GM06990 (cell line): ENCODE measurements around the gene MMP23B.

Experiments
- DNase-seq: peaks from one replicate; pipeline ENCODE4 v3.0.0-alpha.2; 2011; ENCODE audit not compliant: insufficient read length; ENCODE audit errors: extremely low read depth
- H3K27me3 ChIP-seq: replicated peaks from 2 replicates; pipeline ENCODE4 v1.6.0; 2011; ENCODE audit warnings: low read length; ENCODE audit not compliant: control insufficient read depth, insufficient read depth
- H3K36me3 ChIP-seq: 2 replicates; pipeline ENCODE4 v1.5.1; 2011; ENCODE audit warnings: low read length; ENCODE audit not compliant: control insufficient read depth, insufficient read depth
- H3K4me3 ChIP-seq: replicated peaks from 2 replicates; pipeline ENCODE4 v1.5.1; 2011; ENCODE audit warnings: low read depth, mild to moderate bottlenecking, control low read depth, low read length
- CTCF ChIP-seq: IDR thresholded peaks from 2 replicates; pipeline ENCODE4 v1.5.1; 2011; ENCODE audit warnings: low read length, control low read depth, mild to moderate bottlenecking, inconsistent platforms; ENCODE audit not compliant: insufficient read depth, poor library complexity, severe bottlenecking

Gene MMP23B

DNA sequence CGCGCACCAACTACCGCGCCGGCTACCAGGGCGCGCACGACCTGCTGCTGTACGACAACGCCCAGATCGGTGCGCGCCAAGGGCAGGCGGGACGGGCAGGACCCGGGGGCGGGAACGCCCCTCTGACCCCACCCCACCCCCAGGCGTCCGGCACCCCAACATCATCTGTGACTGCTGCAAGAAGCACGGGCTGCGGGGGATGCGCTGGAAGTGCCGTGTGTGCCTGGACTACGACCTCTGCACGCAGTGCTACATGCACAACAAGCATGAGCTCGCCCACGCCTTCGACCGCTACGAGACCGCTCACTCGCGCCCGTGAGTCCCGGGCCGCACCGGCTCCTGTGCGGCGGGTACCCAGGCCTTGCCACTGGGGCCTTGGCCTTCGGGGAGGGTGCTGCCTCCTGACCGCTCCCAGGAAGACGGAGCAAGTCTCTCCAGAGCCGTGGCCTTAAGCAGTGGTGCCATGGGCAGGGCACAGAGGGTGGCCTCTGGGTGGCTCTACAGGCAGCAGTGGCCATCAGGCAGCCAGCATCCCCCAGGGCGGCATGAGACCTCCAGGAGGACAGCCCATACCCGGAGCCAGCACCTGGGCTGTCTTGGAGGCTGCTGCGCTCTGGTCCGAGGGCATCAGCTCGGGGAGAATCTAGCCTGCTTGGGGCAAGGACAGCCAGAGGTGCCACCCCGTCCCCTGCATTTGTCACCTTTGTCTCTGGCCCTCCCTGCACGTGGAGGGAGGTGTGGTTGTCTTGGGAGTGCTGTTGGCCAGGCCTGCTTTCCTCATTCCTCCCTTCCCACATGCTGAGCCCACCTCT is 8.1 kb upstream of the MMP23B start:
- Histone ChIP-seq H3K4me3 (no peak overlapping the region), H3K27me3 (no peaks in the 10 kb centered on the region), H3K36me3 (no peaks in the 10 kb centered on the region; the same call in 1 of the 2 replicates)
- TF ChIP-seq CTCF = no peak
- peak; percentile 24 for DNase-seq

GRCh38 chr1:1624443-1625403 is 7.2 kb upstream of the MMP23B start:
- DNase-seq = peak; percentile 15
- H3K4me3 ChIP-seq = no peak overlapping the region
- H3K36me3 ChIP-seq = no peaks in the 10 kb centered on the region; the same call in 1 of the 2 replicates
- H3K27me3 ChIP-seq = no peaks in the 10 kb centered on the region
- no peak for TF ChIP-seq CTCF

DNA sequence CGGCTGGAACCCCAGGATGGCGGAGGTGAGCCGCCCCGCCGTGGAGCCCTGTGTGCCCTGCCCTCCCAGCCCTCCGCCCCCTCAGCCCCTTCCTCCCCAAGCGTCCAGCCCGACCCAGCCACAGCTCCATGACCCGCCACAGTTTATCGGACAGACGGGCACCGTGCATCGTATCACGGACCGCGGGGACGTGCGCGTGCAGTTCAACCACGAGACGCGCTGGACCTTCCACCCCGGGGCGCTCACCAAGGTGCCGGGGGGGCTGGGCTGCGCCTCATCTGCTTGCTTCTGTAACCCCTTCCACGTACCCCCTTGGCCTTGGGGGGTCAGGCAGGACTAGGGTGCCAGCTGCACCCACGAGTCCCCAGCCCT is 6.6 kb upstream of the MMP23B start:
- TF ChIP-seq CTCF = no peak
- Histone ChIP-seq H3K4me3 (no peak overlapping the region), H3K36me3 (no peaks in the 10 kb centered on the region; the same call in 1 of the 2 replicates), H3K27me3 (no peaks in the 10 kb centered on the region)
- no peak for DNase-seq

- no peaks in the 10 kb centered on the region; the same call in 1 of the 2 replicates for H3K36me3 ChIP-seq
- H3K4me3 ChIP-seq = no peak overlapping the region
- no peak for TF ChIP-seq CTCF
- DNase-seq = no peak
- no peaks in the 10 kb centered on the region for H3K27me3 ChIP-seq
Observed at GRCh38 chr1:1625824-1626206, 6.2 kb upstream of the MMP23B start.

GRCh38 chr1:1626207-1627141 is 5.5 kb upstream of the MMP23B start:
- H3K27me3 ChIP-seq = no peaks in the 10 kb centered on the region
- no peak overlapping the region for H3K4me3 ChIP-seq
- peak; percentile 11 for DNase-seq
- H3K36me3 ChIP-seq = no peaks in the 10 kb centered on the region
- no peak for TF ChIP-seq CTCF
